HepG2 (cell line): ENCODE measurements around the gene PRSS48. TPM values are rescaled to one million over a fixed set of nuclear protein-coding genes. Genes with fewer than 3 reads are reported as not detected.

Experiments
- AGO1 ChIP-seq: fragments of 200-400 bp; formaldehyde crosslinking; IDR thresholded peaks from 2 replicates; pipeline ENCODE4 v1.6.1; 2017; ENCODE audit warnings: mild to moderate bottlenecking, low read depth, low read length, moderate library complexity; ENCODE audit not compliant: poor library complexity, severe bottlenecking
- ARID2 ChIP-seq: sonication (generic); formaldehyde crosslinking; IDR thresholded peaks from 2 replicates; pipeline ENCODE4 v1.8.1; 2022; ENCODE audit warnings: mild to moderate bottlenecking, missing genetic modification reagents, borderline replicate concordance
- ARNT ChIP-seq: fragments of 450-650 bp; IDR thresholded peaks from 2 replicates; pipeline ENCODE4 v1.6.1; 2017
- ATRX ChIP-seq: sonication (generic); formaldehyde crosslinking; IDR thresholded peaks from 2 replicates; pipeline ENCODE4 v1.4.0; 2020; ENCODE audit warnings: missing genetic modification reagents, borderline replicate concordance
- CBX1 ChIP-seq: IDR thresholded peaks from one replicate; pipeline ENCODE4 v1.6.1; 2016; ENCODE audit warnings: antibody characterized with exemption, low read depth
- EP300 ChIP-seq, 3 experiments: sonication (generic) in 1 of 3; formaldehyde crosslinking in 1 of 3; IDR thresholded peaks; 2 replicates each; pipeline versions ENCODE4 v1.5.1 to v1.6.1; 2011 to 2020; ENCODE audit warnings: low read depth in 2 of 3, low read length in 2 of 3, borderline replicate concordance in 1 of 3, improper control_type of control experiment in 1 of 3, mild to moderate bottlenecking in 1 of 3, missing genetic modification reagents in 1 of 3, moderate library complexity in 1 of 3
- FOXM1 ChIP-seq: sonication (generic); formaldehyde crosslinking; IDR thresholded peaks from 2 replicates; pipeline ENCODE4 v1.5.0; 2020; ENCODE audit warnings: missing genetic modification reagents
- KDM5A ChIP-seq: fragments of 200-600 bp; sonication (generic); IDR thresholded peaks from 2 replicates; pipeline ENCODE4 v1.7.0; 2018; ENCODE audit warnings: antibody characterized with exemption, mild to moderate bottlenecking, low read length, borderline replicate concordance
- NFIB ChIP-seq: sonication (generic); formaldehyde crosslinking; IDR thresholded peaks from 2 replicates; pipeline ENCODE4 v1.9.0; 2021; ENCODE audit warnings: missing genetic modification reagents, mild to moderate bottlenecking, borderline replicate concordance
- SRSF1 ChIP-seq: fragments of 200-400 bp; formaldehyde crosslinking; optimal IDR thresholded peaks from 2 replicates; pipeline ENCODE3; 2017; ENCODE audit warnings: mild to moderate bottlenecking, low read depth, low read length, moderate library complexity
- ZFP36L2 ChIP-seq: sonication (generic); formaldehyde crosslinking; IDR thresholded peaks from 2 replicates; pipeline ENCODE4 v1.4.0; 2020; ENCODE audit warnings: missing genetic modification reagents
- ZNF207 ChIP-seq: fragments of 450-650 bp; IDR thresholded peaks from 2 replicates; pipeline ENCODE4 v1.6.1; 2016; ENCODE audit warnings: antibody characterized with exemption, borderline replicate concordance
- ZNF260 ChIP-seq: sonication (generic); formaldehyde crosslinking; IDR thresholded peaks from 2 replicates; pipeline ENCODE4 v1.4.0; 2020; ENCODE audit warnings: missing genetic modification reagents, low read depth, mild to moderate bottlenecking, borderline replicate concordance
- ZNF564 ChIP-seq: sonication (generic); formaldehyde crosslinking; IDR thresholded peaks from 2 replicates; pipeline ENCODE4 v1.8.1; 2023; ENCODE audit warnings: mild to moderate bottlenecking, missing genetic modification reagents
- polyA plus RNA-seq, 8 experiments: library from polyadenylated mRNA; depleted of rRNA in 3 of 8; stranded (reverse) in 7 of 8; unstranded in 1 of 8; fragments of >200 nt; fragmentation: Illumina TruSeq in 4 of 8; extraction: Trizol in 4 of 8; gene quantifications; 2 replicates each; pipeline versions ENCODE4 v1.2.1 to v1.2.3, GENCODE V29; 2011 to 2016; ENCODE audit warnings: low read depth in 4 of 8, missing spikeins in 1 of 8, mixed read lengths in 1 of 8; ENCODE audit not compliant: insufficient read depth in 1 of 8
- total RNA-seq, 5 experiments: library from RNA; depleted of rRNA; stranded (reverse); fragments of >200 nt; fragmentation: Illumina TruSeq; extraction: Trizol; gene quantifications; 2 replicates each; pipeline ENCODE4 v1.2.3, GENCODE V29; 2016; ENCODE audit warnings: low read depth in 1 of 5
- TF ChIP-seq, protein P1 (sequence below): sonication (generic); formaldehyde crosslinking; IDR thresholded peaks from 2 replicates; pipeline ENCODE4 v1.4.0; 2020; ENCODE audit warnings: missing genetic modification reagents
- TF ChIP-seq, protein P2 (sequence below): sonication (generic); formaldehyde crosslinking; IDR thresholded peaks from 2 replicates; pipeline ENCODE4 v1.4.0; 2020; ENCODE audit warnings: missing genetic modification reagents, borderline replicate concordance
- TF ChIP-seq, protein P3 (sequence below): sonication (generic); formaldehyde crosslinking; IDR thresholded peaks from 2 replicates; pipeline ENCODE4 v1.8.0; 2022; ENCODE audit warnings: mild to moderate bottlenecking, missing genetic modification reagents, borderline replicate concordance
- TF ChIP-seq, protein P4 (sequence below): sonication (generic); formaldehyde crosslinking; IDR thresholded peaks from 2 replicates; pipeline ENCODE4 v1.9.0; 2021; ENCODE audit warnings: missing genetic modification reagents, borderline replicate concordance
- TF ChIP-seq, protein P5 (sequence below): sonication (generic); formaldehyde crosslinking; conservative IDR thresholded peaks from 2 replicates; pipeline ENCODE4 v1.4.0; 2020; ENCODE audit warnings: missing genetic modification reagents
- TF ChIP-seq, protein P6 (sequence below): sonication (generic); formaldehyde crosslinking; IDR thresholded peaks from 2 replicates; pipeline ENCODE4 v1.8.1; 2023; ENCODE audit warnings: mild to moderate bottlenecking, missing genetic modification reagents

PRSS48 gene
- total and polyA plus RNA-seq, 2 of the 13 experiments (the other 11 are each of a cell fraction or from before 2014, with no cell fraction given), result not detected

DNA sequence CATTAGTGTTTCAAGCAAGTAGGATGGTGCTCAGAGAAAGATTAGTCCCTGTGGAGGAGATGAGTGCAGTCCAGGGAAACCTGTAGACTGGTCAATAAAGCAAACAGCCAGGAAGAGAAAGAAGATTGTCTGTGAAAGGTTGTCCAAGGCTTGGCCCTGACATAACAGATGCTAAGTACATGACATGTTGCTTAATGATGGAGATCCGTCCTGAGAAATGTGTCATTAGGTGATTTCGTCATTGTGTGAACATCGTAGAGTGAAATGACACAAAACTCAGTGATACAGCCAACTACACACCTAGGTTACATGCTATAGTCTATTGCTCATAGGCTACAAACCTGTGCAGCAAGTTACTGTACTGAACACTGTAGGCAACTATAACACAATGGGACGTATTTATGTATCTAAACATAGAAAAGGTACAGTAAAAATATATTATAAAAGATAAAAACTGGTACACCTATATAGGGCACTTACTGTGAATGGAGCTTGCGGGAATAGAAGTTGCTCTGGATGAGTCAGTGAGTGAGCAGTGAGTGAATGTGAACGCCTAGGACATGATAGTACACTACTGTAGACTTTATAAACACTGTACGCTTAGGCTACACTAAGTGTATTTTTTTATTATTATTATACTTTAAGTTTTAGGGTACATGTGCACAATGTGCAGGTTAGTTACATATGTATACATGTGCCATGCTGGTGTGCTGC, 9.0 kb upstream of the PRSS48 start (continued):
- TF ChIP-seq, protein P1, sequence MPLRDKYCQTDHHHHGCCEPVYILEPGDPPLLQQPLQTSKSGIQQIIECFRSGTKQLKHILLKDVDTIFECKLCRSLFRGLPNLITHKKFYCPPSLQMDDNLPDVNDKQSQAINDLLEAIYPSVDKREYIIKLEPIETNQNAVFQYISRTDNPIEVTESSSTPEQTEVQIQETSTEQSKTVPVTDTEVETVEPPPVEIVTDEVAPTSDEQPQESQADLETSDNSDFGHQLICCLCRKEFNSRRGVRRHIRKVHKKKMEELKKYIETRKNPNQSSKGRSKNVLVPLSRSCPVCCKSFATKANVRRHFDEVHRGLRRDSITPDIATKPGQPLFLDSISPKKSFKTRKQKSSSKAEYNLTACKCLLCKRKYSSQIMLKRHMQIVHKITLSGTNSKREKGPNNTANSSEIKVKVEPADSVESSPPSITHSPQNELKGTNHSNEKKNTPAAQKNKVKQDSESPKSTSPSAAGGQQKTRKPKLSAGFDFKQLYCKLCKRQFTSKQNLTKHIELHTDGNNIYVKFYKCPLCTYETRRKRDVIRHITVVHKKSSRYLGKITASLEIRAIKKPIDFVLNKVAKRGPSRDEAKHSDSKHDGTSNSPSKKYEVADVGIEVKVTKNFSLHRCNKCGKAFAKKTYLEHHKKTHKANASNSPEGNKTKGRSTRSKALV, result no peak
- no peak for TF ChIP-seq ZFP36L2
- no peak for TF ChIP-seq ATRX
- TF ChIP-seq, protein P2, sequence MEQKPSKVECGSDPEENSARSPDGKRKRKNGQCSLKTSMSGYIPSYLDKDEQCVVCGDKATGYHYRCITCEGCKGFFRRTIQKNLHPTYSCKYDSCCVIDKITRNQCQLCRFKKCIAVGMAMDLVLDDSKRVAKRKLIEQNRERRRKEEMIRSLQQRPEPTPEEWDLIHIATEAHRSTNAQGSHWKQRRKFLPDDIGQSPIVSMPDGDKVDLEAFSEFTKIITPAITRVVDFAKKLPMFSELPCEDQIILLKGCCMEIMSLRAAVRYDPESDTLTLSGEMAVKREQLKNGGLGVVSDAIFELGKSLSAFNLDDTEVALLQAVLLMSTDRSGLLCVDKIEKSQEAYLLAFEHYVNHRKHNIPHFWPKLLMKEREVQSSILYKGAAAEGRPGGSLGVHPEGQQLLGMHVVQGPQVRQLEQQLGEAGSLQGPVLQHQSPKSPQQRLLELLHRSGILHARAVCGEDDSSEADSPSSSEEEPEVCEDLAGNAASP (CRISPR knock-in tag), result peak; percentile 42; the same call in 1 of the 2 replicates
- TF ChIP-seq, protein P3, sequence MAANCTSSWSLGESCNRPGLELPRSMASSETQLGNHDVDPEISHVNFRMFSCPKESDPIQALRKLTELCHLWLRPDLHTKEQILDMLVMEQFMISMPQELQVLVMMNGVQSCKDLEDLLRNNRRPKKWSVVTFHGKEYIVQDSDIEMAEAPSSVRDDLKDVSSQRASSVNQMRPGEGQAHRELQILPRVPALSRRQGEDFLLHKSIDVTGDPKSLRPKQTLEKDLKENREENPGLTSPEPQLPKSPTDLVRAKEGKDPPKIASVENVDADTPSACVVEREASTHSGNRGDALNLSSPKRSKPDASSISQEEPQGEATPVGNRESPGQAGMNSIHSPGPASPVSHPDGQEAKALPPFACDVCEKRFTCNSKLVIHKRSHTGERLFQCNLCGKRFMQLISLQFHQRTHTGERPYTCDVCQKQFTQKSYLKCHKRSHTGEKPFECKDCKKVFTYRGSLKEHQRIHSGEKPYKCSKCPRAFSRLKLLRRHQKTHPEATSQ, result no peak
- TF ChIP-seq, protein P4, sequence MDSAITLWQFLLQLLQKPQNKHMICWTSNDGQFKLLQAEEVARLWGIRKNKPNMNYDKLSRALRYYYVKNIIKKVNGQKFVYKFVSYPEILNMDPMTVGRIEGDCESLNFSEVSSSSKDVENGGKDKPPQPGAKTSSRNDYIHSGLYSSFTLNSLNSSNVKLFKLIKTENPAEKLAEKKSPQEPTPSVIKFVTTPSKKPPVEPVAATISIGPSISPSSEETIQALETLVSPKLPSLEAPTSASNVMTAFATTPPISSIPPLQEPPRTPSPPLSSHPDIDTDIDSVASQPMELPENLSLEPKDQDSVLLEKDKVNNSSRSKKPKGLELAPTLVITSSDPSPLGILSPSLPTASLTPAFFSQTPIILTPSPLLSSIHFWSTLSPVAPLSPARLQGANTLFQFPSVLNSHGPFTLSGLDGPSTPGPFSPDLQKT, result no peak
- TF ChIP-seq, protein P5, sequence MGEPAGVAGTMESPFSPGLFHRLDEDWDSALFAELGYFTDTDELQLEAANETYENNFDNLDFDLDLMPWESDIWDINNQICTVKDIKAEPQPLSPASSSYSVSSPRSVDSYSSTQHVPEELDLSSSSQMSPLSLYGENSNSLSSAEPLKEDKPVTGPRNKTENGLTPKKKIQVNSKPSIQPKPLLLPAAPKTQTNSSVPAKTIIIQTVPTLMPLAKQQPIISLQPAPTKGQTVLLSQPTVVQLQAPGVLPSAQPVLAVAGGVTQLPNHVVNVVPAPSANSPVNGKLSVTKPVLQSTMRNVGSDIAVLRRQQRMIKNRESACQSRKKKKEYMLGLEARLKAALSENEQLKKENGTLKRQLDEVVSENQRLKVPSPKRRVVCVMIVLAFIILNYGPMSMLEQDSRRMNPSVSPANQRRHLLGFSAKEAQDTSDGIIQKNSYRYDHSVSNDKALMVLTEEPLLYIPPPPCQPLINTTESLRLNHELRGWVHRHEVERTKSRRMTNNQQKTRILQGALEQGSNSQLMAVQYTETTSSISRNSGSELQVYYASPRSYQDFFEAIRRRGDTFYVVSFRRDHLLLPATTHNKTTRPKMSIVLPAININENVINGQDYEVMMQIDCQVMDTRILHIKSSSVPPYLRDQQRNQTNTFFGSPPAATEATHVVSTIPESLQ, result no peak
- no peak for TF ChIP-seq FOXM1 (CRISPR knock-in tag)
- no peak for TF ChIP-seq NFIB
- TF ChIP-seq ZNF260, result no peak
- TF ChIP-seq ARID2 (CRISPR knock-in tag), result no peak
- TF ChIP-seq ZNF564 (CRISPR knock-in tag), result no peak
- no peak for TF ChIP-seq SRSF1
- no peak for TF ChIP-seq ARNT
- peak in 1 of 2 experiments; percentile 62; a peak in 1 of 4 replicates for TF ChIP-seq EP300 (IDR thresholded peaks at IDR 0.05; ENCODE audit: low read depth in 2 of 2, low read length in 2 of 2)
- no peak for TF ChIP-seq EP300 (CRISPR knock-in tag; IDR thresholded peaks at IDR 0.05; ENCODE audit: borderline replicate concordance)
- no peak for TF ChIP-seq CBX1
- TF ChIP-seq KDM5A, result no peak
- no peak for TF ChIP-seq AGO1
- TF ChIP-seq ZNF207, result no peak
- TF ChIP-seq, protein P6, sequence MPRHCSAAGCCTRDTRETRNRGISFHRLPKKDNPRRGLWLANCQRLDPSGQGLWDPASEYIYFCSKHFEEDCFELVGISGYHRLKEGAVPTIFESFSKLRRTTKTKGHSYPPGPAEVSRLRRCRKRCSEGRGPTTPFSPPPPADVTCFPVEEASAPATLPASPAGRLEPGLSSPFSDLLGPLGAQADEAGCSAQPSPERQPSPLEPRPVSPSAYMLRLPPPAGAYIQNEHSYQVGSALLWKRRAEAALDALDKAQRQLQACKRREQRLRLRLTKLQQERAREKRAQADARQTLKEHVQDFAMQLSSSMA, result no peak
